SK-N-MC (cell line): ENCODE measurements around the gene MYRFL.

ENCODE experiments used
- EZH2 ChIP-seq: fragments of 200-600 bp; sonication (generic); IDR thresholded peaks from one replicate; pipeline ENCODE4 v1.6.1; 2017; ENCODE audit warnings: antibody characterized with exemption
- FOXP2 ChIP-seq: optimal IDR thresholded peaks from 2 replicates; pipeline ENCODE3; 2011; ENCODE audit warnings: mild to moderate bottlenecking, moderate library complexity; ENCODE audit not compliant: insufficient read depth; ENCODE audit errors: extremely low read length, control extremely low read depth

- TF ChIP-seq FOXP2 (no peak), EZH2 (no peak)
Observed at GRCh38 chr12:69927164-69927563, 102.1 kb downstream of the MYRFL start.
